NCI-H1436 (cell line): ENCODE data around the gene LRRC55.

Experiments used
- DNase-seq: peaks from one replicate; lab custom pipeline; 2025; lab: John Stamatoyannopoulos, UW

The LRRC55 gene

GRCh38 chr11:57237204-57237681 is 55.5 kb downstream of the LRRC55 start, which contains the start of gene APLNR:
Gene APLNR (minus strand): TSS chr11:57237250. CDS start chr11:57237004, 246 bp downstream.
- DNase-seq, result no peak

- no peak for DNase-seq
These were observed 57.6 kb downstream of the LRRC55 start for GRCh38 chr11:57239348-57239747.

GRCh38 chr11:57240007-57240406 is 58.3 kb downstream of the LRRC55 start:
- no peak for DNase-seq

GRCh38 chr11:57240757-57241156 is 59.0 kb downstream of the LRRC55 start:
- DNase-seq, result no peak
